NK-92 treated with Interleukin-12 subunit alpha and Interleukin-12 subunit beta, amount 100 ng/mL, for 24 hours (cell line): ENCODE data around the gene ATP11A.

ENCODE experiments used
- DNase-seq: peaks from one replicate; lab custom pipeline; 2025; lab: John Stamatoyannopoulos, UW

ATP11A gene

GRCh38 chr13:112894673-112895481 is 205.0 kb downstream of the ATP11A start:
- DNase-seq: no peak

- no peak for DNase-seq
Observed at GRCh38 chr13:112895521-112896465, 206.0 kb downstream of the ATP11A start.

- no peak for DNase-seq
Observed at GRCh38 chr13:112896736-112897602, 207.1 kb downstream of the ATP11A start.

- DNase-seq: no peak
Observed at GRCh38 chr13:112897603-112897955, 207.7 kb downstream of the ATP11A start.

- DNase-seq: no peak
Observed at GRCh38 chr13:112897956-112898620, 208.2 kb downstream of the ATP11A start.

GRCh38 chr13:112898621-112899280 is 208.9 kb downstream of the ATP11A start:
- DNase-seq: no peak

GRCh38 chr13:112899281-112900225 is 209.7 kb downstream of the ATP11A start:
- no peak for DNase-seq

- DNase-seq: no peak
Observed at GRCh38 chr13:112900226-112900600, 210.4 kb downstream of the ATP11A start.

- no peak for DNase-seq
Observed at GRCh38 chr13:112900691-112901091, 210.9 kb downstream of the ATP11A start.

- no peak for DNase-seq
Observed at GRCh38 chr13:112902101-112902651, 212.3 kb downstream of the ATP11A start.

GRCh38 chr13:112902669-112903068 is 212.8 kb downstream of the ATP11A start:
- DNase-seq: no peak

GRCh38 chr13:112903071-112903577 is 213.3 kb downstream of the ATP11A start:
- DNase-seq: no peak

GRCh38 chr13:112903606-112904195 is 213.9 kb downstream of the ATP11A start:
- DNase-seq: no peak

- DNase-seq: no peak
Observed at GRCh38 chr13:112904436-112904960, 214.7 kb downstream of the ATP11A start.

- no peak for DNase-seq
Observed at GRCh38 chr13:112905086-112905485, 215.2 kb downstream of the ATP11A start.

- no peak for DNase-seq
Observed at GRCh38 chr13:112905619-112905989, 215.8 kb downstream of the ATP11A start.

- DNase-seq: no peak
Observed at GRCh38 chr13:112905990-112906641, 216.3 kb downstream of the ATP11A start.

- DNase-seq: no peak
Observed at GRCh38 chr13:112907286-112907685, 217.4 kb downstream of the ATP11A start.
